Panc1 (cell line): ENCODE data around the gene SLC5A6.

Source experiments
- CTCF ChIP-seq: fragments of 450-650 bp; IDR thresholded peaks from 2 replicates; pipeline ENCODE4 v1.5.1; 2017; ENCODE audit warnings: mild to moderate bottlenecking
- POLR2AphosphoS5 ChIP-seq: IDR thresholded peaks from 2 replicates; pipeline ENCODE4 v1.6.1; 2012; ENCODE audit warnings: mild to moderate bottlenecking, low read depth, low read length, moderate library complexity
- TCF7L2 ChIP-seq: IDR thresholded peaks from 2 replicates; pipeline ENCODE4 v1.6.1; 2011; ENCODE audit warnings: mild to moderate bottlenecking, low read depth, low read length, inconsistent platforms

GRCh38 chr2:27249159-27249890, 37.3 kb upstream of the SLC5A6 start:
- TF ChIP-seq CTCF (no peak), POLR2AphosphoS5 (no peak), TCF7L2 (no peak)
